HG03342 (cell line): ENCODE measurements around the gene FRMD5.
"Not testable (repeated sequence)": the region's sequence is repeated elsewhere in the genome, so short reads cannot be mapped to it uniquely, and the experiment has no call there.

Source experiments
- ATAC-seq: cut with Tn5 transposase; IDR thresholded peaks from one replicate; pipeline ENCODE4 v1.9.1; 2021; ENCODE audit warnings: mild to moderate bottlenecking, moderate library complexity; ENCODE audit not compliant: unreplicated experiment

The FRMD5 gene

GRCh38 chr15:43867096-43867495 is 328.0 kb downstream of the FRMD5 start:
- no peak for ATAC-seq

DNA sequence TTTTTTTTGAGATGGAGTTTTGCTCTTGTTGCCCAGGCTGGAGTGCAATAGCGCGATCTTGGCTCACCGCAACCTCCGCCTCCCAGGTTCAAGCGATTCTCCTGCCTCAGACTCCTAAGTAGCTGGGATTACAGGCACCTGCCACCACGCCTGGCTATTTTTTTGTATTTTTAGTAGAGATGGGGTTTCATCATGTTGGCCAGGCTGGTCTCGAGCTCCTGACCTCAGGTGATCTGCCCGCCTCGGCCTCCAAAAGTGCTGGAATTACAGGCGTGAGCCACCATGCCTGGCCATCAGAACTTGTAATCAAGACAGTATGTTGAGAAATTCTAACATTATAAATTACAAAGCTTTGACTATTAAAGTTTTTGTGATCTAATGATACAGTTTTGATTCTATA is 328.4 kb downstream of the FRMD5 start:
- ATAC-seq = not testable (repeated sequence)

DNA sequence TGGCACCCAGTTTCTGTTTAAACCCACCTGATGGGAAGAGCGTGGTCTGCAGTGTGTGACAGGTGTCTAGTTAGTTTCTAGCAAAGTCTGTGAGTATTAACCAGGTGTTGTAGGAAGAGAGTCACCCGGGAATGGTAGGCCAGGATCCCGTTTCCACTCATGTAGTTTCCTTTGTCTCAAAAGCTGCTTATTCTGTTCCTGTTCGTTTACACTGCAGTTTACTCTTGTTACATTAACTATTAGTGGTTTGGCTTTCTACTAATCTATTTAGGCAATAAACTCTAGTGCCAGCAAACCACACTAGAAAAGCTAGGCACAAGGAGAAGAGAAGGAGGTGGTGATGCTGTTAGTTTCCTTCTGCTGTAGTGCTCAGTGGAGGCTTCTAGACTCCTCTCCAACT is 335.5 kb downstream of the FRMD5 start:
- no peak for ATAC-seq

DNA sequence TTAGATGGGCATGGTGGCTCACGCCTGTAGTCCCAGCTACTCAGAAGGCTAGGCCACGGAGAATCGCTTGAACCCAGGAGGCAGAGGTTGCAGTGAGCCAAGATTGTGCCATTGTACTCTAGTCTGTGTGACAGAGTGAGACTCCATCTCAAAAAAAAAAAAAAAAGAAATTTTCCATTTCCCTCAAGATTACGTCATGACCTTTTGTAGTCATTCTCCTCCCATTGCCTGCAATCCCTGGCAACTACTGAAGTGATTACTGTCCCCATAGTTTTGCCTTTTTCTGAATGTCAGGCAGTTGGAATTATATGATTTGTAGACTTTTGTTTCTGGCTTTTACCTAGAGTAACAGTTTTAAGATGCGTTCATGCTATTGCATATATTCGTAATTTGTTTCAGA is 340.3 kb downstream of the FRMD5 start:
- no peak for ATAC-seq

DNA sequence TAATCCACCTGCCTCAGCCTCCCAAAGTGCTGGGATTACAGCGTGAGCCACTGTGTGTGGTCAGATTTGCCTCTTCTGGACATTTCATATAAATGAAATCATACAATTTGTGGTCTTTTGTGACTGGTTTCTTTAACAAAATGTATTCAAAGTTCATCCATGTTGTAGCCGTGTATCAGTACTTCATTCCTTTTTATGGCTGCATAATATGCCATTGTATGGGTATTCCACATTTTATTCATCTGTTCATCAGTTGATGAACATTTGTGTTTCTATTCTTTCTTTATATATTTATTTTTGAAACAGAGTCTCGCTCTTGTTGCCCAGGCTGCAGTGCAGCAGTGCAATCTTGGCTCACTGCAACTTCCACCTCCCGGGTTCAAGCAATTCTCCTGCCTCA is 342.5 kb downstream of the FRMD5 start:
- no peak for ATAC-seq

GRCh38 chr15:43851251-43851650 is 343.8 kb downstream of the FRMD5 start:
- ATAC-seq = no peak

DNA sequence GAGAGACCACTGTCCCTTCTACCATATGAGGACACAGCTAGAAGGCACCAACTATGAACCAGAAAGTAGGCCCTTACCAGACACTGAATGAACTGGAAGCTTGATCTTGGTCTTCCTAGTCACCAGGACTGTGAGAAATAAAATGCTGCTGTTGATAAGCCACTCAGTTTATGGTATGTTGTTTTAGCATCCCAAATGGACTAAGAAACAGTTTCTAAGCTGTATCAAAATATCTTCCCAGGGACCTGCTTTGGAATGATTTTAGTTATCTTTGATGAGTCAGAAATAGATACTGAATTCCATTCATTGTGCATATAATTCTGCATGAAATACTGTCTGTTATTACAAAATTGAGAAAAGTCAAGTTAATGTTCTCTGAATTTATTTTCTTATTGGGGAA is 349.6 kb downstream of the FRMD5 start:
- ATAC-seq = no peak

- not testable (repeated sequence) for ATAC-seq
Measured at GRCh38 chr15:43832485-43832884, 362.6 kb downstream of the FRMD5 start.

GRCh38 chr15:43831519-43832052 is 363.5 kb downstream of the FRMD5 start:
- ATAC-seq = not testable (repeated sequence)

GRCh38 chr15:43830691-43831275 is 364.3 kb downstream of the FRMD5 start:
- not testable (repeated sequence) for ATAC-seq

GRCh38 chr15:43829951-43830540 is 365.0 kb downstream of the FRMD5 start:
- ATAC-seq = not testable (repeated sequence)

- no peak for ATAC-seq
Measured at GRCh38 chr15:43828061-43828657, 366.9 kb downstream of the FRMD5 start.

GRCh38 chr15:43826508-43827341 is 368.3 kb downstream of the FRMD5 start, which contains the start of gene WDR76:
Gene WDR76 (plus strand): TSS chr15:43827002. CDS start chr15:43827033, 31 bp downstream.
- ATAC-seq = peak; percentile 60

- ATAC-seq = no peak
Measured at GRCh38 chr15:43826029-43826507, 369.0 kb downstream of the FRMD5 start.

DNA sequence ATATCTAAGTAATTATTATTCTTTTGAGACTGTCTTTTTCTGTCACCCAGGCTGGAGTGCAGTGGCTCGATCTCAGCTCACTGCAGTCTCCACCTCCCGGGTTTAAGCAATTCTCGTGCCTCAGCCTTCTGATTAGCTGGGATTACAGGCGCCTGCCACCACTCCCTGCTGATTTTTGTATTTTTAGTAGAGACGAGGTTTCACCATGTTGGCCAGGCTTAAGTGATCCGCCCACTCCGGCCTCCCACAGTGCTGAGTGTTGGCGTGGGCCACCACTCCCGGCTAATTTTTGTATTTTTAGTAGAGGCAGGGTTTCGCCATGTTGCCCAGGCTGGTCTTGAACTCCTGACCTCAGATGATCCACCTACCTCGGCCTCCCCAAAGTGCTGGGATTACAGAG is 369.8 kb downstream of the FRMD5 start:
- not testable (repeated sequence) for ATAC-seq

- peak; percentile 71 for ATAC-seq
Measured at GRCh38 chr15:43824302-43825246, 370.5 kb downstream of the FRMD5 start, which contains the start of gene MFAP1. Gene MFAP1 (minus strand): TSS chr15:43824690. CDS start chr15:43824569, 121 bp downstream.

GRCh38 chr15:43821505-43821904 is 373.6 kb downstream of the FRMD5 start:
- ATAC-seq = no peak
